HepG2 (cell line): ENCODE measurements around the gene KANSL1L. TPM values are rescaled to one million over a fixed set of nuclear protein-coding genes. Genes with fewer than 3 reads are reported as not detected.

Source experiments
- ATAC-seq: fragments of 200-7000 bp; cut with Tn5 transposase; 3 replicates; pipeline ENCODE4 v1.9.1; 2020; ENCODE audit warnings: mild to moderate bottlenecking, moderate library complexity
- BruUV-seq: library from RNA; stranded (reverse); fragments of 400-500 nt; replicated peaks from 2 replicates; lab custom pipeline; 2021; lab: Mats Ljungman, UMichigan
- CTCF ChIA-PET: fragments of 300-600 bp; formaldehyde crosslinking; extraction: SDS; loops from one replicate; lab custom pipeline; 2021; ENCODE audit warnings: low total read pairs, inconsistent platforms, low intra/inter-chr PET ratio; lab: Yijun Ruan, JAX
- POLR2A ChIA-PET: fragments of 350-600 bp; sonication (Branson Sonifier 250); formaldehyde crosslinking; loops from one replicate; lab custom pipeline; 2020; ENCODE audit warnings: antibody characterized with exemption, inconsistent platforms; lab: Yijun Ruan, JAX
- DNase-seq: peaks from one replicate; pipeline ENCODE4 v3.0.0-alpha.2; 2015; ENCODE audit warnings: low spot score
- FAIRE-seq: peaks from 3 replicates; lab custom pipeline; 2011; peaks lifted over from hg19 to GRCh38; lab: Jason Lieb, UNC
- H2AFZ ChIP-seq: one replicate; pipeline ENCODE4 v1.6.1; 2011; ENCODE audit warnings: low read length, inconsistent platforms
- H3K27ac ChIP-seq: fragments of 300-600 bp; 3 replicates; pipeline ENCODE4 v1.8.0; 2011; ENCODE audit warnings: mixed run types, mild to moderate bottlenecking, mixed read lengths, low read length, inconsistent platforms; ENCODE audit not compliant: insufficient read depth; ENCODE audit errors: extremely low read length
- H3K27me3 ChIP-seq, 2 experiments: fragments of 200-600 bp in 1 of 2; 2 replicates in 1 of 2; 3 replicates in 1 of 2; pipeline versions ENCODE4 v1.6.0 to v1.8.0; 2011; ENCODE audit warnings: low read length in 2 of 2, mild to moderate bottlenecking in 2 of 2, moderate library complexity in 2 of 2, inconsistent platforms in 1 of 2; ENCODE audit not compliant: insufficient read depth in 2 of 2, control insufficient read depth in 1 of 2
- H3K36me3 ChIP-seq, 2 experiments: fragments of 200-600 bp in 1 of 2; replicated peaks in 1 of 2; 2 replicates in 1 of 2; 3 replicates in 1 of 2; pipeline versions ENCODE4 v1.5.1 to v1.8.0; 2011; ENCODE audit warnings: low read length in 2 of 2, inconsistent platforms in 1 of 2; ENCODE audit not compliant: insufficient read depth in 2 of 2, control insufficient read depth in 1 of 2
- H3K4me1 ChIP-seq: 2 replicates; pipeline ENCODE4 v1.5.1; 2012; ENCODE audit warnings: low read length, inconsistent platforms; ENCODE audit not compliant: insufficient read depth
- H3K4me2 ChIP-seq: 2 replicates; pipeline ENCODE4 v1.6.0; 2011; ENCODE audit warnings: low read depth, low read length, inconsistent platforms
- H3K4me3 ChIP-seq, 3 experiments: fragments of 200-600 bp in 1 of 3; sonication (generic), shearing (Covaris generic) in 1 of 3; replicated peaks in 1 of 3; 2 replicates each; pipeline ENCODE4 v1.5.1; 2011 to 2016; ENCODE audit warnings: low read length in 3 of 3, inconsistent platforms in 2 of 3, low read depth in 2 of 3, mild to moderate bottlenecking in 2 of 3, control low read depth in 1 of 3, mixed read lengths in 1 of 3; ENCODE audit not compliant: insufficient read depth in 1 of 3
- H3K79me2 ChIP-seq: one replicate; pipeline ENCODE4 v1.6.1; 2011; ENCODE audit warnings: low read length, inconsistent platforms; ENCODE audit not compliant: insufficient read depth
- H3K9ac ChIP-seq: 2 replicates; pipeline ENCODE4 v1.6.0; 2011; ENCODE audit warnings: mild to moderate bottlenecking, low read depth, low read length, inconsistent platforms; ENCODE audit not compliant: insufficient read depth
- H3K9me3 ChIP-seq: 2 replicates; pipeline ENCODE4 v1.5.1; 2012; ENCODE audit warnings: mild to moderate bottlenecking, low read length
- H4K20me1 ChIP-seq: 2 replicates; pipeline ENCODE4 v1.6.0; 2011; ENCODE audit warnings: inconsistent platforms, mild to moderate bottlenecking, low read length, moderate library complexity; ENCODE audit not compliant: insufficient read depth
- ERF ChIP-seq: IDR thresholded peaks from 2 replicates; pipeline ENCODE4 v1.6.1; 2018; ENCODE audit warnings: missing biosample characterization, missing genetic modification reagents
- KLF16 ChIP-seq, 2 experiments: sonication (generic) in 1 of 2; formaldehyde crosslinking in 1 of 2; IDR thresholded peaks; 2 replicates each; pipeline versions ENCODE4 v1.6.1 to v1.8.0; 2016 to 2023; ENCODE audit warnings: missing genetic modification reagents in 2 of 2, missing compliant biosample characterization in 1 of 2
- RBM39 ChIP-seq: fragments of 200-400 bp; formaldehyde crosslinking; IDR thresholded peaks from one replicate; pipeline ENCODE4 v1.6.1; 2018; ENCODE audit warnings: antibody characterized with exemption, mild to moderate bottlenecking, low read depth, low read length; ENCODE audit not compliant: poor library complexity, severe bottlenecking
- ZNF232 ChIP-seq: sonication (generic); formaldehyde crosslinking; IDR thresholded peaks from 2 replicates; pipeline ENCODE4 v1.4.0; 2020; ENCODE audit warnings: missing genetic modification reagents, borderline replicate concordance
- ZNF235 ChIP-seq: sonication (generic); formaldehyde crosslinking; IDR thresholded peaks from 2 replicates; pipeline ENCODE4 v1.8.1; 2023; ENCODE audit warnings: mild to moderate bottlenecking, missing genetic modification reagents, borderline replicate concordance
- ZNF749 ChIP-seq: sonication (generic); formaldehyde crosslinking; IDR thresholded peaks from 2 replicates; pipeline ENCODE4 v1.8.0; 2022; ENCODE audit warnings: mild to moderate bottlenecking, missing genetic modification reagents, moderate library complexity, borderline replicate concordance
- ZSCAN30 ChIP-seq: sonication (generic); formaldehyde crosslinking; IDR thresholded peaks from 2 replicates; pipeline ENCODE4 v1.5.0; 2020; ENCODE audit warnings: mild to moderate bottlenecking, missing genetic modification reagents
- WGBS: methylation state at CpG from one replicate; pipeline ENCODE4 v1.1.6; 2017; ENCODE audit warnings: low lambda C conversion rate; 5-methylcytosine and 5-hydroxymethylcytosine counted together
- in situ Hi-C: cut with HindIII; loops from 2 replicates; pipeline ENCODE4 v1.10.0; 2017; ENCODE audit warnings: low pct_unique_long_range_greater_than_20kb; ENCODE audit not compliant: extremely low pct_ligation_motif_present
- intact Hi-C: fragments of 100-400 bp; cut with micrococcal nuclease; formaldehyde crosslinking; loops from one replicate; pipeline ENCODE4 v1.10.0; 2022; ENCODE audit not compliant: unreplicated experiment
- polyA plus RNA-seq, 8 experiments: library from polyadenylated mRNA; depleted of rRNA in 3 of 8; stranded (reverse) in 7 of 8; unstranded in 1 of 8; fragments of >200 nt; fragmentation: Illumina TruSeq in 4 of 8; extraction: Trizol in 4 of 8; gene quantifications; 2 replicates each; pipeline versions ENCODE4 v1.2.1 to v1.2.3, GENCODE V29; 2011 to 2016; ENCODE audit warnings: low read depth in 4 of 8, missing spikeins in 1 of 8, mixed read lengths in 1 of 8; ENCODE audit not compliant: insufficient read depth in 1 of 8
- total RNA-seq, 5 experiments: library from RNA; depleted of rRNA; stranded (reverse); fragments of >200 nt; fragmentation: Illumina TruSeq; extraction: Trizol; gene quantifications; 2 replicates each; pipeline ENCODE4 v1.2.3, GENCODE V29; 2016; ENCODE audit warnings: low read depth in 1 of 5

Gene KANSL1L
- total and polyA plus RNA-seq, 2 of the 13 experiments (the other 11 are each of a cell fraction or from before 2014, with no cell fraction given) = 5.4 to 10.3 TPM

DNA sequence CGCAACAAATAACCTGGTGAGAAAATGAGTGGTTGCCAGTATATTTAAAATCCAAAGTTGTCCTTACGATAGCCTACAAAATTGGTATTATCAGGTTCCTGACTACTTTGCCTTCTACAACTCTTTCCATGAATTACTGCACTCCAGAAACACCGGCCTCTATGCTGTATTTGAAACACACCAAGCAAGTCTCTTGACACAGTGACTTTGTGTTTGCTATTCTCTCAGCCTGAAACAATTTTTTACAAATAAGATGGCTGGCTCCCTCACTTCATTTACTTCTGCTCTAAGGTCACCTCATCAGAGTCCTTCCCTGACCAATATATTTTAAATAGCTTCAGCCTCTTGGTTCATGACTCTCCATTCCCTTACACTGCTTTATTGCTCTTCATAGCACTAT, 12.2 kb downstream of the KANSL1L start:
- no peaks in the 10 kb centered on the region for H4K20me1 ChIP-seq
- FAIRE-seq (no peak), DNase-seq (no peak), ATAC-seq (no peak)
- ChIA-PET POLR2A (no interaction called here), CTCF (no interaction called here)
- no peak overlapping the region for H3K4me2 ChIP-seq
- intact Hi-C loops (no loop called here), in situ Hi-C loops (no loop called here)
- no TSS peak for BruUV-seq
- peaks cover 10% of the 10 kb centered on the region for H3K4me1 ChIP-seq
- no peaks in the 10 kb centered on the region for H3K27me3 ChIP-seq
- no peak overlapping the region for H3K9ac ChIP-seq
- H3K9me3 ChIP-seq = no peaks in the 10 kb centered on the region
- no peak overlapping the region for H3K27ac ChIP-seq
- no peaks in the 10 kb centered on the region for H3K79me2 ChIP-seq
- WGBS = 98% methylated on average over 3 of the region's 3 CpGs
- H2AFZ ChIP-seq = no peak overlapping the region
- TF ChIP-seq RBM39 = no peak
- TF ChIP-seq ZNF749 (CRISPR knock-in tag) = no peak
- TF ChIP-seq ZSCAN30 (CRISPR knock-in tag) = no peak
- TF ChIP-seq KLF16 (CRISPR knock-in tag; IDR thresholded peaks at IDR 0.05) = no peak
- no peak overlapping the region for H3K4me3 ChIP-seq
- H3K36me3 ChIP-seq = peaks cover 0 to 7% of the 10 kb centered on the region in 2 experiments; a peak in 1 of 5 replicates

DNA sequence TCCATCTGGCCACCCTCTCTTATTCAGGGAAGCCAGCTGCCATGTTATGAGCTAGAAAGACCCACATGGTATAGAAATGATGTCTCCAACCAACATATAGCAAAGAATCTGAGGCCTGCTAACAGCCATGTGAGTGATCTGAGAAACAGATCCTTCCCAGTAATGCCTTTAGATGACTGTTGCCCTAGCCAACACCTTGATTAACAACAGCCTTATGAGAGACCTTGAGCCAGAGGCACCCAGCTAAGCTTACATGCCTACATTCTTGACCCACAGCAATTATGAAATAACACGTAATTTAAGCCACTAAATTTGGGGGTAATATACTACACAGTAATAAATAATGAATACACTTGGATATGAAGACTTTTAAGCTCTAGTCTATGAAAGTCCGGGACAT, 13.0 kb downstream of the KANSL1L start:
- Histone ChIP-seq H3K27me3 (no peaks in the 10 kb centered on the region), H3K9me3 (no peaks in the 10 kb centered on the region), H2AFZ (no peak overlapping the region), H3K36me3 (peaks cover 0 to 14% of the 10 kb centered on the region in 2 experiments; a peak in 2 of 5 replicates), H3K27ac (no peak overlapping the region)
- no TSS peak for BruUV-seq
- in situ Hi-C loops = no loop called here
- FAIRE-seq (no peak), DNase-seq (no peak)
- POLR2A ChIA-PET = interaction anchor here (1.2 kb wide), 1 partner anchor 13 kb away, joined by 4 read pairs; the partner anchor contains the start of gene KANSL1L
- TF ChIP-seq ERF (CRISPR knock-in tag) (no peak), ZNF235 (CRISPR knock-in tag) (no peak), ZNF232 (no peak)
- TF ChIP-seq, all 625 proteins: peak for 0
- H3K4me1 ChIP-seq = peaks cover 9% of the 10 kb centered on the region
- H3K79me2 ChIP-seq = no peaks in the 10 kb centered on the region
- no peak overlapping the region for H3K9ac ChIP-seq
- 92% methylated on average over 2 of the region's 2 CpGs for WGBS
- H4K20me1 ChIP-seq = no peaks in the 10 kb centered on the region
- no peak overlapping the region for H3K4me3 ChIP-seq
- CTCF ChIA-PET = no interaction called here
- H3K4me2 ChIP-seq = no peak overlapping the region
- intact Hi-C loops = no loop called here
- ATAC-seq = no peak
